H7 (cell line): ENCODE results near the gene SPATS2L. TPM values are rescaled to one million over a fixed set of nuclear protein-coding genes. Genes with fewer than 3 reads are reported as not detected.

ENCODE experiments used
- DNase-seq: peaks from one replicate; pipeline ENCODE4 v3.0.0; 2012
- H3K27me3 ChIP-seq: 2 replicates; pipeline ENCODE4 v1.6.0; 2011; ENCODE audit warnings: mild to moderate bottlenecking, low read length; ENCODE audit not compliant: control insufficient read depth, insufficient read depth
- H3K36me3 ChIP-seq: replicated peaks from 2 replicates; pipeline ENCODE4 v1.5.1; 2011; ENCODE audit warnings: low read length; ENCODE audit not compliant: control insufficient read depth, insufficient read depth
- H3K4me3 ChIP-seq: 2 replicates; pipeline ENCODE4 v1.5.1; 2011; ENCODE audit warnings: low read depth, mild to moderate bottlenecking, control low read depth, low read length, moderate library complexity; ENCODE audit not compliant: insufficient read depth
- total RNA-seq: library from RNA; depleted of rRNA; stranded (reverse); fragments of >200 nt; shearing (Covaris generic); gene quantifications from 2 replicates; pipeline ENCODE4 v1.2.3, GENCODE V29; 2014; rRNA removed

SPATS2L gene
- total RNA-seq, 1 experiment from 2014 or later: 106 TPM

DNA sequence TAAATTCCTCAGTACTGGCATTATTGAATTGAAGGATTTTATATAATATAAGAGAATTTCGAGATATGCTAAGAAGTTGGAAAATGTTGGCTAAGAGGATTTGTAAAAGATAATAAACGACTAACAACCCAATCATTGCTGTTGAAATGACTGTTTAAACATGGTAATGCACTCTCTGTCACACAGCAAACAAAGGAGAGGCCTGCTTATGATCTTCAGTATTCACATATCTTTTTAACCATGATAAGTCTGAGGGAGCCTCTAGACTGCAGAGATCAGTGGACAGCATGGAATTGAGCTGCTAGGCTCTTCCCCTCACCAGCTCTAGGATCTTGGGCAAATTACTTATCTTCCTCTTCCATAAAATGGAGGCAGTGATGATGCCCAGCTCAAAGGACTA is 200.7 kb downstream of the SPATS2L start:
- Histone ChIP-seq H3K4me3 (no peak overlapping the region), H3K36me3 (no peaks in the 10 kb centered on the region)

DNA sequence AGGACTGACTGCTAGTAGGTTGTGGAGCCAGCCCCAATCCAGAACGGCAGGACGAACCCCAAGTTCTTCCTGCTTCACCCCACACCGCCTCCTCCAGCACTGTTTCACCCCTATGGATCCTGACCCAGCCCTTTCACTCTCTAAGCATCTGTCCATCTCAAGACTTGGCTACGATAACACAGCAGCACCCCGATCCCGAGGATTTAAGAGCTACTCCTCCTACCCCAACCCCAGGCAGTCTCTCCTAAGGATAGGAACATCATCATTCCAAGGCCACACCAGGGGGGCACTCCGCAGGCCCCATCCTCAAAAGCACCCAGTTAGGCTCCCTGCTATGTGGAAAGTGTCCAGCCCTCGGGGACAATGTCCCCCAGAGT is 202.7 kb downstream of the SPATS2L start:
- Histone ChIP-seq H3K27me3 (no peaks in the 10 kb centered on the region), H3K36me3 (no peaks in the 10 kb centered on the region), H3K4me3 (peak overlapping the region; percentile 75)
- peak; percentile 44 for DNase-seq

More for the DNA sequence above, 200.7 kb downstream of the SPATS2L start:
- no peak for DNase-seq
- H3K27me3 ChIP-seq: no peaks in the 10 kb centered on the region

DNA sequence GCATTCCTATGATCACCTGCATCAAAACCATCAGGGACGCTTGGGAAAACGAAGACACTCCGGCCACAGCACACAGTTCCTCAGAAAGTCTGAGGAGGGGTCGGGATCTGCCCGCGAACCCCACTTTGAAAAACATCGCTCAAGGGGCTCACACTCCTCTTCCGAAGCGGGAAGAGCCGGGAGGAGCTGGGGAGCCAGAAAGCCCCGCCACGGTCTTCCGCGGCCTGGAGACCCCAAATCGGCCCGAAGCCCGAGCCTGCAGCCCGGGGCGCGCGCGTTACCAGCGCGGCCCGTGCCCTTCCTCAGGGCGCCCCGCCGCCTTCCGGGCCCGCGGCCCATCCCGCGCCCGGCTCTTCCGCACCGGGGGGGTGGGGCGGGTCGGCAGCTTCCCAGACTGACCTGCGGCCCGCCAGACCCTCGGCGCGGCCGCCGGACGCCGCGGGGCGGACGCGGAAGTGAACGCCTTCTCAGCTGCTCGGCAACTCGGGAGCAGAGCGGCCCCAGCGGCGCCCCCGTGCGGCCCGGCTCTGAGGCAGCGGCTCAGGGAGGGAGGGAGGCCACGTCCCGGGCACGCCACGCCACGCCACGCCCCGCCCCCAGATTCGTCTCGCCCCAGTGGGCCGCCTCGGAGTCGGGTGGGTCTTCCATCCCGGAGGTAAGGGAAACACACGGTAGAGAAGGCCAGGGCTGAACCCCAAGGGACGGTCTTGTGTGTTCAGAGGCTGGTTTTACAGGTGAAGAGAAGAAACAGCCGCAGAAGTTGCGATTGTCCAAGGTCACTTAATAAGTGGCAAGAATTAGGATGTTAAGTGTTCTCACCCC is 203.3 kb downstream of the SPATS2L start, which contains the start of gene KCTD18:
Gene KCTD18 (minus strand): TSS at position 457 of the 822 bp plus-strand sequence. CDS start 3,052 bp downstream, outside the sequence.
- peak within 1 kb of the TSS; percentile 75 for H3K4me3 ChIP-seq
- no peaks in the 10 kb centered on the region for H3K36me3 ChIP-seq
- DNase-seq: peak; percentile 95
- no peaks in the 10 kb centered on the region for H3K27me3 ChIP-seq

DNA sequence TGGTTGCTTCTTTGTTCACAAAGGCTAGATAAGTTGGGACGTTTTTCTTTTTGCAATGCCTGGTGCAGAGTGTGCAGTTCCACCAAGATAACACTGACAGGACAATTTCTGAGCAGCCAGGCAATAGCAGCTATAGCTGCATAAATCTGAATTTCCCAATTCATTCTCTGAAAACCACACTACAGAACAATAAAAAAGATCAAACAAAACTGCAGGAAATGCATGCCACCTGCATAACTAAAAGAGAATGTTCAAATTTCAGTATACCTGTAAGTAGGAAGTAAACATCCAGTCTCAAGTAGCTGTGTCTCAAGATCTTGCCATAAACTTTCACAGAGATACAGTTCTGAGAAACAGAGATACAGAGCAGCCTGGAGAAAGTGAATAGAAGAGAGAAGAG is 208.7 kb downstream of the SPATS2L start:
- Histone ChIP-seq H3K36me3 (no peaks in the 10 kb centered on the region), H3K4me3 (no peak overlapping the region), H3K27me3 (no peaks in the 10 kb centered on the region)
- DNase-seq: no peak

DNA sequence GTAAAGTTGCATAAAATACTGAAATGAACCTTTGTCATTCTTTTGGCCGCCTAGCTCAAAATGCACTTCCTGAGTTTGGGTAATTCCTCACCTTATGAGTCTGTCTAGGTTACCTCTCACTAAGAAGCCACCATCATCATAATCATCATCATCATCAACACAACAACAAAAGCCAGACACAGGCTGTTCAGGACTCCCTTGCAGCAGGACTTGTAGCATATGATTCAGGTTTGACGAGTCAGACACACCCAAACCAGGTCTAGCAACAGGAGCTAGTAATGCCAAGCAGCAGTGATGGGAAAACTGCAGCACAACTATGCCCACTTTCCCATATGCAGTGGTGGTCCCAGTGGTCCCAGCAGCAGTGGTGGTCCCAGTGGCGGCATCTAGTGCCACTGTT is 216.7 kb downstream of the SPATS2L start:
- no peak for DNase-seq
- Histone ChIP-seq H3K4me3 (no peak overlapping the region), H3K27me3 (peaks cover 2% of the 10 kb centered on the region; the same call in 1 of the 2 replicates), H3K36me3 (no peaks in the 10 kb centered on the region)

GRCh38 chr2:200523604-200524003 is 217.1 kb downstream of the SPATS2L start:
- H3K36me3 ChIP-seq: no peaks in the 10 kb centered on the region
- H3K27me3 ChIP-seq: peaks cover 2% of the 10 kb centered on the region; the same call in 1 of the 2 replicates
- no peak overlapping the region for H3K4me3 ChIP-seq
- no peak for DNase-seq

- H3K27me3 ChIP-seq: peaks cover 2% of the 10 kb centered on the region; the same call in 1 of the 2 replicates
- no peak overlapping the region for H3K4me3 ChIP-seq
- no peaks in the 10 kb centered on the region for H3K36me3 ChIP-seq
- DNase-seq: no peak
These were observed 218.6 kb downstream of the SPATS2L start for GRCh38 chr2:200525066-200525465.

DNA sequence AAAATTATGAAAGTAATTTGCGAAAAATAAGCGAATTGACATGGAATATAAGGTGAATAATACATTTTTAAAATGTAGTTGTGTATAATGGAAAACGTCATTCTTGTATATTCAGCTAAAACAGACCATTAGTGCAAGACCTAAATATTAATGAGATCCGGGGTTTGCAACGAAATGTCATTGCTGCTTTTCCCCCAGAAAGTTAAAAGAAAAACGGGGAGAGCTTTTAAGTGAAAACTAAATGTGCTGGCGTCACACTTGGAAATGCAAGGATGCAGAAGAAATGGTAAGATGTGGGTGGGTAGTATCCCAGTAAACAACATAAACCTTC is 219.0 kb downstream of the SPATS2L start:
- Histone ChIP-seq H3K27me3 (peaks cover 2% of the 10 kb centered on the region; the same call in 1 of the 2 replicates), H3K36me3 (no peaks in the 10 kb centered on the region), H3K4me3 (peak overlapping the region; percentile 89)
- DNase-seq: no peak

- H3K36me3 ChIP-seq: no peaks in the 10 kb centered on the region
- peak; percentile 94 for DNase-seq
- H3K27me3 ChIP-seq: peaks cover 2% of the 10 kb centered on the region; the same call in 1 of the 2 replicates
- peak within 1 kb of the TSS; percentile 89 for H3K4me3 ChIP-seq
These were observed 219.6 kb downstream of the SPATS2L start, which contains the start of gene SGO2 for GRCh38 chr2:200525882-200526651. Gene SGO2 (plus strand): TSS chr2:200526207. CDS start chr2:200532976, 6,769 bp downstream.

DNA sequence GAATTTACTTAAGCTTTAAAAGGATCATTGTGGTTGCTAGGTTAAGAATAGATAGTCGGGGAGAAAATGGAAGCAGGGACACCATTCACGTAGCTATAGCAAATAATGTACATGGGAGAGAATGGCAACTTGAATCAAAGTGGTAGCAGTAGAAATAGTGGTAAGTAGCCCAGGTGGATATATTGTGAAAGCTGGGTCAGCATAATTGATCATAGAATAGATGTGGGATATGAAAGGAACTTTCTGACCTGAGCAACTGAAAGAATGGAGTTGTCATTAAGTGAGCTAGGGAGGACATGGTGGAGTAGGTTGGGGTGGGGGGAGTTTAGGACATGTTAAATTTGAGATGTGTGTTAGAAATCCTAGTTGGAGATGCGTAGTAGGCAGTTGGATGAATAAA is 221.7 kb downstream of the SPATS2L start:
- Histone ChIP-seq H3K4me3 (no peak overlapping the region), H3K27me3 (peaks cover 2% of the 10 kb centered on the region; the same call in 1 of the 2 replicates), H3K36me3 (no peaks in the 10 kb centered on the region)
- no peak for DNase-seq

Other genes starting within 250 kb of the SPATS2L start
- gene KCTD18, start 203.4 kb downstream of the SPATS2L start, total RNA-seq: 4.6 and 10.5 TPM in 2 replicates
- gene SGO2, start 219.5 kb downstream of the SPATS2L start, total RNA-seq: 10.8 and 17.1 TPM in 2 replicates